ENCODE measurements around the gene STARD13.

The STARD13 gene

GRCh38 chr13:33228648-33229445, 56.7 kb downstream of the STARD13 start:
- DNase-seq (ENCODE audit: low read depth in 2 of 2), result no peak

GRCh38 chr13:33227927-33228647, 57.5 kb downstream of the STARD13 start:
- DNase-seq (ENCODE audit: low read depth in 2 of 2), result no peak

GRCh38 chr13:33224686-33225085, 60.9 kb downstream of the STARD13 start:
- no peak for DNase-seq (ENCODE audit: low read depth in 2 of 2)

GRCh38 chr13:33224191-33224590, 61.4 kb downstream of the STARD13 start:
- no peak for DNase-seq (ENCODE audit: low read depth in 2 of 2)

GRCh38 chr13:33219926-33220325, 65.6 kb downstream of the STARD13 start:
- no peak for DNase-seq (ENCODE audit: low read depth in 2 of 2)

- DNase-seq (ENCODE audit: low read depth in 2 of 2), result no peak
These were observed 67.1 kb downstream of the STARD13 start for GRCh38 chr13:33218426-33218825.

- DNase-seq (ENCODE audit: low read depth in 2 of 2), result no peak
These were observed 67.5 kb downstream of the STARD13 start for GRCh38 chr13:33218020-33218419.

- no peak for DNase-seq (ENCODE audit: low read depth in 2 of 2)
These were observed 68.3 kb downstream of the STARD13 start for GRCh38 chr13:33217256-33217655.

GRCh38 chr13:33213797-33214196, 71.8 kb downstream of the STARD13 start:
- no peak for DNase-seq (ENCODE audit: low read depth in 2 of 2)

- DNase-seq (ENCODE audit: low read depth in 2 of 2), result no peak
These were observed 72.4 kb downstream of the STARD13 start for GRCh38 chr13:33213024-33213768.

GRCh38 chr13:33212396-33212795, 73.2 kb downstream of the STARD13 start:
- no peak for DNase-seq (ENCODE audit: low read depth in 2 of 2)

GRCh38 chr13:33210090-33210489, 75.5 kb downstream of the STARD13 start:
- no peak for DNase-seq (ENCODE audit: low read depth in 2 of 2)

GRCh38 chr13:33208290-33209220, 77.0 kb downstream of the STARD13 start:
- no peak for DNase-seq (ENCODE audit: low read depth in 2 of 2)

GRCh38 chr13:33207615-33207961, 78.0 kb downstream of the STARD13 start:
- no peak for DNase-seq (ENCODE audit: low read depth in 2 of 2)

GRCh38 chr13:33206945-33207614, 78.5 kb downstream of the STARD13 start:
- no peak for DNase-seq (ENCODE audit: low read depth in 2 of 2)

- no peak for DNase-seq (ENCODE audit: low read depth in 2 of 2)
These were observed 79.1 kb downstream of the STARD13 start for GRCh38 chr13:33206425-33206824.

GRCh38 chr13:33205804-33206221, 79.7 kb downstream of the STARD13 start:
- DNase-seq (ENCODE audit: low read depth in 2 of 2), result no peak

GRCh38 chr13:33205224-33205623, 80.3 kb downstream of the STARD13 start:
- no peak for DNase-seq (ENCODE audit: low read depth in 2 of 2)

- no peak for DNase-seq (ENCODE audit: low read depth in 2 of 2)
These were observed 81.2 kb downstream of the STARD13 start for GRCh38 chr13:33204130-33204927.

- no peak for DNase-seq (ENCODE audit: low read depth in 2 of 2)
These were observed 82.8 kb downstream of the STARD13 start for GRCh38 chr13:33202644-33203169.
